ENCODE data around the gene GHRHR. TPM values are rescaled to one million over a fixed set of nuclear protein-coding genes. Genes with fewer than 3 reads are reported as not detected.

Gene GHRHR
- total and polyA plus RNA-seq, 2 experiments from 2014 or later: not detected

GRCh38 chr7:30956704-30957103, 7.0 kb upstream of the GHRHR start:
- Histone ChIP-seq H2AFZ (no peak overlapping the region), H3K27ac (no peak overlapping the region), H3K27me3 (replicated peaks; ENCODE audit: insufficient read depth) (peaks cover 23% of the 10 kb centered on the region), H3K9me3 (ENCODE audit: low read depth) (no peaks in the 10 kb centered on the region), H3K4me3 (no peak overlapping the region), H4K20me1 (ENCODE audit: insufficient read depth) (no peaks in the 10 kb centered on the region), H3F3A (ENCODE audit: insufficient read depth) (no peaks in the 10 kb centered on the region), H3K4me2 (ENCODE audit: unreplicated experiment) (no peak overlapping the region), H3K9me2 (ENCODE audit: insufficient read depth) (no peaks in the 10 kb centered on the region), H3K9ac (no peak overlapping the region), H3K4me1 (ENCODE audit: insufficient read depth) (no peaks in the 10 kb centered on the region), H3K36me3 (ENCODE audit: low read depth) (no peaks in the 10 kb centered on the region), H3K79me2 (ENCODE audit: insufficient read depth) (no peaks in the 10 kb centered on the region)
- no peak for TF ChIP-seq EZH2phosphoT487 (IDR thresholded peaks at IDR 0.05; ENCODE audit: insufficient read depth, low read depth)
- TF ChIP-seq EZH2 (IDR thresholded peaks at IDR 0.05; ENCODE audit: insufficient read depth, poor library complexity, severe bottlenecking): no peak
- in situ Hi-C loops (cut with MboI): no loop called here
- WGBS, 2 experiments (ENCODE audit: low coverage in 1 of 2, low lambda C conversion rate in 2 of 2, missing lambda C conversion rate in 2 of 2): 93 to 95% methylated on average over 1 of the region's 1 CpG
- no peak for DNase-seq

DNA sequence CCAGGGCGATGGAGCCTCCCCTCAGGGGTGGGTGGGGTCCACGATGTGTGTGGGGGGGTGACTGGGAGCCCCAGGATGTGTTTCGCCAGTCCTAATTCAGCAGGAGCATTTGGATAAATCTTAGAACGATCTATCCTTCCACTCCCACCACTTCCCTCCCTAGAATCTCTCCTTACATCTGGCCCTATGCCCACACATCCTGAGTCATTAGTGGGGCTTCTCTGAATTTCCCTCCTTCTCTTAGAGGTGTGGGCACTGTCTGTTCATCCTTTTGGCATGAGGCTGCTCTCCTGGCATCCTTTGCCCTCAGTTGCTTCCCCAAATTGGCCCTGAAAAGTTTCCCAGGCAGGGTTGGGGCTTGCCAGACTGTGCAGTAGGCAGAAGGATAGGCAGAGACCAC, 1.6 kb downstream of the GHRHR start:
- Histone ChIP-seq H3K4me1 (ENCODE audit: insufficient read depth) (no peaks in the 10 kb centered on the region), H4K20me1 (ENCODE audit: insufficient read depth) (no peaks in the 10 kb centered on the region), H3K79me2 (ENCODE audit: insufficient read depth) (no peaks in the 10 kb centered on the region), H3K9me2 (ENCODE audit: insufficient read depth) (no peaks in the 10 kb centered on the region), H3F3A (ENCODE audit: insufficient read depth) (no peaks in the 10 kb centered on the region), H3K9me3 (ENCODE audit: low read depth) (no peaks in the 10 kb centered on the region), H3K27me3 (replicated peaks; ENCODE audit: insufficient read depth) (peaks cover 42% of the 10 kb centered on the region), H3K36me3 (ENCODE audit: low read depth) (no peaks in the 10 kb centered on the region), H3K4me3 (no peak overlapping the region), H2AFZ (no peak overlapping the region), H3K27ac (no peak overlapping the region), H3K4me2 (ENCODE audit: unreplicated experiment) (no peak overlapping the region), H3K9ac (no peak overlapping the region)
- 39 to 50% methylated on average over 3 to 4 of the region's 4 CpGs for WGBS, 2 experiments (ENCODE audit: low coverage in 1 of 2, low lambda C conversion rate in 2 of 2, missing lambda C conversion rate in 2 of 2)
- TF ChIP-seq EZH2phosphoT487 (IDR thresholded peaks at IDR 0.05; ENCODE audit: insufficient read depth, low read depth): no peak
- no peak for TF ChIP-seq EZH2 (IDR thresholded peaks at IDR 0.05; ENCODE audit: insufficient read depth, poor library complexity, severe bottlenecking)
- peak; percentile 27 for DNase-seq
- in situ Hi-C loops (cut with MboI): no loop called here

DNA sequence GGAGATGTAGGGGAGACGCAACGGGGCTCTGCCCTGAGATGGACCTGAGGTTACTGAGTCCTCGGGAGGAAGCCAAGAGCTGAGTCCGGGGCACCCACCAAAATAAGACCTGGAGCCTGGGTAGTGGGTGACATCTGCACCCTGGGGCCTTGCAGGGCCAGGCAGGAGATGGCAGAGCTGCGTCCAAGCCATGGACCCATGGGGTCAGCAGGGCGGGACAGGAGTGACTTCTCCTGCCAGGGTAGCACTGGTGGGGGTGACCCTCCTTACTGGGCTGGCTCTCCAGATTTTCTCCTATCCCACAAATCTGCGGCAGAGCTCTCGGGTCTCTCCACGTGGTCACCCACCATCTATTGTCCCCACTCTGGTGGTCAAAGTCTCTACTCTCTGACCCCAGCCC, 2.1 kb downstream of the GHRHR start:
- Histone ChIP-seq H2AFZ (no peak overlapping the region), H3K36me3 (ENCODE audit: low read depth) (no peaks in the 10 kb centered on the region), H3K27me3 (replicated peaks; ENCODE audit: insufficient read depth) (peaks cover 43% of the 10 kb centered on the region), H4K20me1 (ENCODE audit: insufficient read depth) (no peaks in the 10 kb centered on the region), H3K9ac (no peak overlapping the region), H3K27ac (no peak overlapping the region), H3K4me3 (no peak overlapping the region), H3K4me1 (ENCODE audit: insufficient read depth) (no peaks in the 10 kb centered on the region), H3K4me2 (ENCODE audit: unreplicated experiment) (no peak overlapping the region), H3F3A (ENCODE audit: insufficient read depth) (no peaks in the 10 kb centered on the region), H3K9me3 (ENCODE audit: low read depth) (no peaks in the 10 kb centered on the region), H3K9me2 (ENCODE audit: insufficient read depth) (no peaks in the 10 kb centered on the region), H3K79me2 (ENCODE audit: insufficient read depth) (no peaks in the 10 kb centered on the region)
- in situ Hi-C loops (cut with MboI): no loop called here
- TF ChIP-seq EZH2phosphoT487 (IDR thresholded peaks at IDR 0.05; ENCODE audit: insufficient read depth, low read depth) (no peak), EZH2 (IDR thresholded peaks at IDR 0.05; ENCODE audit: insufficient read depth, poor library complexity, severe bottlenecking) (no peak)
- WGBS, 2 experiments (ENCODE audit: low coverage in 1 of 2, low lambda C conversion rate in 2 of 2, missing lambda C conversion rate in 2 of 2): 77 to 85% methylated on average over 9 of the region's 9 CpGs
- DNase-seq: no peak

DNA sequence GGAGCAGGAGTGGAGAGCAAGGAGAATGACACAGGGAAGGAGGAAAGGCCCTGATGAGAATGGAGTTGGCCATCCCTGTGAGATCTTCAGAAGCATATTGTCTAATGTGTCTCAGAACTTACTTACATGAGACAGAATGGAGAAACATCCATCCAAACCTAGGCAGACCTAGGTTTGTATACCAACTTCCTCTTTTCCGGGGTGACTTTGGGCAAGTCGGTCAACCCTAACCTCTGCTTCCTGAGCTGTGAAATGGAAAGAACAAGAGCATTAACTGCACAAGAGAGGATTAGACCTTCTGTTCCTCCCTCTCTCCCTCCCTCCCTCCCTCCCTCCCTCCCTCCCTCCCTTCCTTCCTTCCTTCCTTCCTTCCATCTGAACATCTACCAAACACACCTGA, 4.5 kb downstream of the GHRHR start:
- no peaks in the 10 kb centered on the region for H3K4me1 ChIP-seq (ENCODE audit: insufficient read depth)
- H3K27me3 ChIP-seq (replicated peaks; ENCODE audit: insufficient read depth): peaks cover 46% of the 10 kb centered on the region
- in situ Hi-C loops (cut with MboI): no loop called here
- H3K4me3 ChIP-seq: no peak overlapping the region
- no peaks in the 10 kb centered on the region for H3K9me2 ChIP-seq (ENCODE audit: insufficient read depth)
- no peak overlapping the region for H2AFZ ChIP-seq
- H3F3A ChIP-seq (ENCODE audit: insufficient read depth): no peaks in the 10 kb centered on the region
- H3K9me3 ChIP-seq (ENCODE audit: low read depth): no peaks in the 10 kb centered on the region
- no peaks in the 10 kb centered on the region for H3K36me3 ChIP-seq (ENCODE audit: low read depth)
- H3K27ac ChIP-seq: no peak overlapping the region
- no peaks in the 10 kb centered on the region for H3K79me2 ChIP-seq (ENCODE audit: insufficient read depth)
- no peak overlapping the region for H3K9ac ChIP-seq
- H3K4me2 ChIP-seq (ENCODE audit: unreplicated experiment): no peak overlapping the region
- no peaks in the 10 kb centered on the region for H4K20me1 ChIP-seq (ENCODE audit: insufficient read depth)
- WGBS, 2 experiments (ENCODE audit: low coverage in 1 of 2, low lambda C conversion rate in 2 of 2, missing lambda C conversion rate in 2 of 2): 94% methylated on average over 2 of the region's 2 CpGs
- TF ChIP-seq EZH2 (IDR thresholded peaks at IDR 0.05; ENCODE audit: insufficient read depth, poor library complexity, severe bottlenecking): no peak
- TF ChIP-seq EZH2phosphoT487 (IDR thresholded peaks at IDR 0.05; ENCODE audit: insufficient read depth, low read depth): no peak
- no peak for DNase-seq

Measured in GM23248 (cell line).